GM23338 (cell line): Measurements from ENCODE around the gene SYPL2. TPM values are rescaled to one million over a fixed set of nuclear protein-coding genes. Genes with fewer than 3 reads are reported as not detected.

ENCODE experiments used
- ATAC-seq: fragments of 200-7000 bp; cut with Tn5 transposase; 3 replicates; pipeline ENCODE4 v1.9.1; 2020
- DNase-seq: peaks from one replicate; pipeline ENCODE4 v3.0.0-alpha.2; 2015; ENCODE audit warnings: low spot score
- H2AFZ ChIP-seq: fragments of 200-600 bp; sonication (generic); 2 replicates; pipeline ENCODE4 v1.8.0; 2016; ENCODE audit warnings: antibody characterized with exemption, mild to moderate bottlenecking, moderate library complexity
- H3F3A ChIP-seq: fragments of 200-600 bp; sonication (generic); replicated peaks from 2 replicates; pipeline ENCODE4 v1.8.0; 2017; ENCODE audit warnings: antibody characterized with exemption, mixed run types, low read depth
- H3K27ac ChIP-seq: fragments of 200-600 bp; sonication (generic); 2 replicates; pipeline ENCODE4 v1.6.1; 2016; ENCODE audit warnings: low read depth
- H3K27me3 ChIP-seq: fragments of 200-600 bp; sonication (generic); 2 replicates; pipeline ENCODE4 v1.8.0; 2016; ENCODE audit warnings: mild to moderate bottlenecking, mixed run types, moderate library complexity; ENCODE audit not compliant: insufficient read depth
- H3K36me3 ChIP-seq: fragments of 200-600 bp; sonication (generic); 2 replicates; pipeline ENCODE4 v1.8.0; 2016; ENCODE audit warnings: mild to moderate bottlenecking; ENCODE audit not compliant: insufficient read depth
- H3K4me1 ChIP-seq: fragments of 200-600 bp; sonication (generic); 2 replicates; pipeline ENCODE4 v1.8.0; 2016; ENCODE audit warnings: mild to moderate bottlenecking, moderate library complexity; ENCODE audit not compliant: insufficient read depth
- H3K4me2 ChIP-seq: fragments of 200-600 bp; sonication (generic); 2 replicates; pipeline ENCODE4 v1.7.1; 2017; ENCODE audit warnings: mixed run types
- H3K4me3 ChIP-seq: fragments of 200-600 bp; sonication (generic); 2 replicates; pipeline ENCODE4 v1.6.1; 2016; ENCODE audit warnings: mixed run types
- H3K79me2 ChIP-seq: fragments of 200-600 bp; sonication (generic); replicated peaks from 2 replicates; pipeline ENCODE4 v1.8.0; 2017; ENCODE audit warnings: mild to moderate bottlenecking; ENCODE audit not compliant: insufficient read depth
- H3K9me2 ChIP-seq: fragments of 200-600 bp; sonication (generic); 2 replicates; pipeline ENCODE4 v1.8.0; 2017; ENCODE audit not compliant: insufficient read depth
- H4K20me1 ChIP-seq: fragments of 200-600 bp; sonication (generic); replicated peaks from 2 replicates; pipeline ENCODE4 v1.8.0; 2017; ENCODE audit warnings: mild to moderate bottlenecking; ENCODE audit not compliant: insufficient read depth
- H3K27ac Mint-ChIP-seq: 2 replicates; pipeline ENCODE4 v1.8.0; 2020; ENCODE audit warnings: inconsistent platforms, mild to moderate bottlenecking, moderate library complexity, mixed read lengths
- H3K27me3 Mint-ChIP-seq: 3 replicates; pipeline ENCODE4 v1.8.0; 2022; ENCODE audit warnings: low read depth, mild to moderate bottlenecking, moderate library complexity, mixed read lengths, inconsistent platforms; ENCODE audit not compliant: insufficient read depth, poor library complexity
- H3K36me3 Mint-ChIP-seq: 3 replicates; pipeline ENCODE4 v1.8.0; 2021; ENCODE audit warnings: low read depth, mild to moderate bottlenecking, inconsistent platforms, moderate library complexity, mixed read lengths
- H3K4me1 Mint-ChIP-seq: 3 replicates; pipeline ENCODE4 v1.8.0; 2020; ENCODE audit warnings: mild to moderate bottlenecking, inconsistent platforms, mixed read lengths
- H3K4me3 Mint-ChIP-seq: 3 replicates; pipeline ENCODE4 v1.8.0; 2021; ENCODE audit warnings: moderate library complexity, mild to moderate bottlenecking, inconsistent platforms, mixed read lengths
- H3K9me3 Mint-ChIP-seq: 3 replicates; pipeline ENCODE4 v1.8.0; 2020; ENCODE audit warnings: moderate library complexity, mild to moderate bottlenecking, inconsistent platforms, mixed read lengths
- CREB1 ChIP-seq: fragments of 250-450 bp; sonication (Bioruptor Pico); IDR thresholded peaks from 2 replicates; pipeline ENCODE4 v1.5.0; 2020; ENCODE audit warnings: low read depth, mild to moderate bottlenecking, moderate library complexity
- EZH2phosphoT487 ChIP-seq: fragments of 200-600 bp; sonication (generic); IDR thresholded peaks from one replicate; pipeline ENCODE4 v1.8.1; 2018; ENCODE audit warnings: antibody characterized with exemption; ENCODE audit not compliant: unreplicated experiment
- JUNB ChIP-seq: IDR thresholded peaks from one replicate; pipeline ENCODE4 v1.6.1; 2016; ENCODE audit warnings: antibody characterized with exemption; ENCODE audit not compliant: unreplicated experiment
- NANOG ChIP-seq: IDR thresholded peaks from 2 replicates; pipeline ENCODE4 v1.6.1; 2016; ENCODE audit warnings: antibody characterized with exemption, borderline replicate concordance
- POLR2AphosphoS5 ChIP-seq: IDR thresholded peaks from 2 replicates; pipeline ENCODE4 v1.6.1; 2016; ENCODE audit warnings: antibody characterized with exemption, low read depth
- ZNF331 ChIP-seq: fragments of 250-450 bp; sonication (Bioruptor Pico); IDR thresholded peaks from 2 replicates; pipeline ENCODE4 v1.5.0; 2020; ENCODE audit warnings: low read depth, mild to moderate bottlenecking, moderate library complexity
- polyA plus RNA-seq: library from polyadenylated mRNA; unstranded; fragments of >200 nt; fragmentation: Nextera tagmentation; extraction: Ambion mirVana; gene quantifications from 2 replicates; pipeline ENCODE4 v1.2.1, GENCODE V29; 2016
- total RNA-seq: library from RNA; depleted of rRNA; stranded (reverse); fragments of >200 nt; shearing (Covaris generic); gene quantifications from 2 replicates; pipeline ENCODE4 v1.2.3, GENCODE V29; 2014
- TF ChIP-seq, protein P1 (sequence below): IDR thresholded peaks from 2 replicates; pipeline ENCODE4 v1.6.1; 2016; ENCODE audit warnings: antibody characterized with exemption
- TF ChIP-seq, protein P2 (sequence below): fragments of 250-450 bp; sonication (Bioruptor Pico); IDR thresholded peaks from 2 replicates; pipeline ENCODE4 v1.5.0; 2020; ENCODE audit warnings: mild to moderate bottlenecking, moderate library complexity
- TF ChIP-seq, protein P3 (sequence below): IDR thresholded peaks from one replicate; pipeline ENCODE4 v1.6.1; 2018; ENCODE audit warnings: antibody characterized with exemption; ENCODE audit not compliant: unreplicated experiment

Gene SYPL2
- total and polyA plus RNA-seq, 2 experiments from 2014 or later, result 0.40 to 0.49 TPM

- Mint-ChIP-seq H3K36me3 (peaks cover 19% of the 10 kb centered on the region; the same call in 2 of the 3 replicates), H3K4me3 (peak within 1 kb of the TSS; percentile 85), H3K27me3 (peaks cover 13% of the 10 kb centered on the region), H3K4me1 (peaks cover 24% of the 10 kb centered on the region), H3K27ac (peak within 1 kb of the TSS; percentile 92), H3K9me3 (no peaks in the 10 kb centered on the region; the same call in 2 of the 3 replicates)
- H3K9me2 ChIP-seq, result no peaks in the 10 kb centered on the region
- H3K36me3 ChIP-seq, result no peaks in the 10 kb centered on the region
- H3K4me2 ChIP-seq, result peak within 1 kb of the TSS; percentile 100
- H3K79me2 ChIP-seq, result no peaks in the 10 kb centered on the region
- H3F3A ChIP-seq, result peaks cover 8% of the 10 kb centered on the region; the same call in 1 of the 2 replicates
- peaks cover 10% of the 10 kb centered on the region; the same call in 1 of the 2 replicates for H3K27me3 ChIP-seq
- H2AFZ ChIP-seq, result peak within 1 kb of the TSS; percentile 99
- peak within 1 kb of the TSS; percentile 96 for H3K4me3 ChIP-seq
- ATAC-seq (peak; percentile 72), DNase-seq (peak; percentile 96)
- H4K20me1 ChIP-seq, result no peaks in the 10 kb centered on the region
- H3K27ac ChIP-seq, result peak within 1 kb of the TSS; percentile 85
- H3K4me1 ChIP-seq, result peaks cover 15% of the 10 kb centered on the region
- no peak for TF ChIP-seq EZH2phosphoT487
- TF ChIP-seq, protein P1, sequence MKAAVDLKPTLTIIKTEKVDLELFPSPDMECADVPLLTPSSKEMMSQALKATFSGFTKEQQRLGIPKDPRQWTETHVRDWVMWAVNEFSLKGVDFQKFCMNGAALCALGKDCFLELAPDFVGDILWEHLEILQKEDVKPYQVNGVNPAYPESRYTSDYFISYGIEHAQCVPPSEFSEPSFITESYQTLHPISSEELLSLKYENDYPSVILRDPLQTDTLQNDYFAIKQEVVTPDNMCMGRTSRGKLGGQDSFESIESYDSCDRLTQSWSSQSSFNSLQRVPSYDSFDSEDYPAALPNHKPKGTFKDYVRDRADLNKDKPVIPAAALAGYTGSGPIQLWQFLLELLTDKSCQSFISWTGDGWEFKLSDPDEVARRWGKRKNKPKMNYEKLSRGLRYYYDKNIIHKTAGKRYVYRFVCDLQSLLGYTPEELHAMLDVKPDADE, result no peak; the same call in none of the 2 replicates
- peak; percentile 74 for TF ChIP-seq CREB1 (CRISPR knock-in tag)
- peak; percentile 39 for TF ChIP-seq POLR2AphosphoS5
These were observed 17.5 kb downstream of the SYPL2 start, which contains the start of gene ATXN7L2 for GRCh38 chr1:109483672-109484518. ATXN7L2 (plus strand) TSS chr1:109483905; CDS start chr1:109483954, 49 bp downstream.

GRCh38 chr1:109484519-109484975 is 18.2 kb downstream of the SYPL2 start:
- H3K27me3 Mint-ChIP-seq, result peaks cover 11% of the 10 kb centered on the region
- peak overlapping the region; percentile 100 for H3K4me2 ChIP-seq
- peak; percentile 15 for ATAC-seq
- H3K27ac ChIP-seq, result peak overlapping the region; percentile 85
- no peaks in the 10 kb centered on the region for H4K20me1 ChIP-seq
- H3K27me3 ChIP-seq, result peaks cover 10% of the 10 kb centered on the region; the same call in 1 of the 2 replicates
- H2AFZ ChIP-seq, result peak overlapping the region; percentile 91
- peaks cover 19% of the 10 kb centered on the region for H3K4me1 Mint-ChIP-seq
- H3K79me2 ChIP-seq, result no peaks in the 10 kb centered on the region
- peak overlapping the region; percentile 94 for H3K4me3 ChIP-seq
- DNase-seq, result peak; percentile 74
- H3K4me3 Mint-ChIP-seq, result peak overlapping the region; percentile 85
- no peaks in the 10 kb centered on the region; the same call in 2 of the 3 replicates for H3K9me3 Mint-ChIP-seq
- H3F3A ChIP-seq, result peaks cover 8% of the 10 kb centered on the region; the same call in 1 of the 2 replicates
- no peaks in the 10 kb centered on the region for H3K36me3 ChIP-seq
- H3K4me1 ChIP-seq, result peaks cover 15% of the 10 kb centered on the region
- H3K27ac Mint-ChIP-seq, result no peak overlapping the region
- H3K36me3 Mint-ChIP-seq, result peaks cover 19% of the 10 kb centered on the region; the same call in 2 of the 3 replicates
- H3K9me2 ChIP-seq, result no peaks in the 10 kb centered on the region
- TF ChIP-seq JUNB (no peak), ZNF331 (CRISPR knock-in tag) (no peak), NANOG (no peak), CREB1 (CRISPR knock-in tag) (no peak)
- TF ChIP-seq, protein P2, sequence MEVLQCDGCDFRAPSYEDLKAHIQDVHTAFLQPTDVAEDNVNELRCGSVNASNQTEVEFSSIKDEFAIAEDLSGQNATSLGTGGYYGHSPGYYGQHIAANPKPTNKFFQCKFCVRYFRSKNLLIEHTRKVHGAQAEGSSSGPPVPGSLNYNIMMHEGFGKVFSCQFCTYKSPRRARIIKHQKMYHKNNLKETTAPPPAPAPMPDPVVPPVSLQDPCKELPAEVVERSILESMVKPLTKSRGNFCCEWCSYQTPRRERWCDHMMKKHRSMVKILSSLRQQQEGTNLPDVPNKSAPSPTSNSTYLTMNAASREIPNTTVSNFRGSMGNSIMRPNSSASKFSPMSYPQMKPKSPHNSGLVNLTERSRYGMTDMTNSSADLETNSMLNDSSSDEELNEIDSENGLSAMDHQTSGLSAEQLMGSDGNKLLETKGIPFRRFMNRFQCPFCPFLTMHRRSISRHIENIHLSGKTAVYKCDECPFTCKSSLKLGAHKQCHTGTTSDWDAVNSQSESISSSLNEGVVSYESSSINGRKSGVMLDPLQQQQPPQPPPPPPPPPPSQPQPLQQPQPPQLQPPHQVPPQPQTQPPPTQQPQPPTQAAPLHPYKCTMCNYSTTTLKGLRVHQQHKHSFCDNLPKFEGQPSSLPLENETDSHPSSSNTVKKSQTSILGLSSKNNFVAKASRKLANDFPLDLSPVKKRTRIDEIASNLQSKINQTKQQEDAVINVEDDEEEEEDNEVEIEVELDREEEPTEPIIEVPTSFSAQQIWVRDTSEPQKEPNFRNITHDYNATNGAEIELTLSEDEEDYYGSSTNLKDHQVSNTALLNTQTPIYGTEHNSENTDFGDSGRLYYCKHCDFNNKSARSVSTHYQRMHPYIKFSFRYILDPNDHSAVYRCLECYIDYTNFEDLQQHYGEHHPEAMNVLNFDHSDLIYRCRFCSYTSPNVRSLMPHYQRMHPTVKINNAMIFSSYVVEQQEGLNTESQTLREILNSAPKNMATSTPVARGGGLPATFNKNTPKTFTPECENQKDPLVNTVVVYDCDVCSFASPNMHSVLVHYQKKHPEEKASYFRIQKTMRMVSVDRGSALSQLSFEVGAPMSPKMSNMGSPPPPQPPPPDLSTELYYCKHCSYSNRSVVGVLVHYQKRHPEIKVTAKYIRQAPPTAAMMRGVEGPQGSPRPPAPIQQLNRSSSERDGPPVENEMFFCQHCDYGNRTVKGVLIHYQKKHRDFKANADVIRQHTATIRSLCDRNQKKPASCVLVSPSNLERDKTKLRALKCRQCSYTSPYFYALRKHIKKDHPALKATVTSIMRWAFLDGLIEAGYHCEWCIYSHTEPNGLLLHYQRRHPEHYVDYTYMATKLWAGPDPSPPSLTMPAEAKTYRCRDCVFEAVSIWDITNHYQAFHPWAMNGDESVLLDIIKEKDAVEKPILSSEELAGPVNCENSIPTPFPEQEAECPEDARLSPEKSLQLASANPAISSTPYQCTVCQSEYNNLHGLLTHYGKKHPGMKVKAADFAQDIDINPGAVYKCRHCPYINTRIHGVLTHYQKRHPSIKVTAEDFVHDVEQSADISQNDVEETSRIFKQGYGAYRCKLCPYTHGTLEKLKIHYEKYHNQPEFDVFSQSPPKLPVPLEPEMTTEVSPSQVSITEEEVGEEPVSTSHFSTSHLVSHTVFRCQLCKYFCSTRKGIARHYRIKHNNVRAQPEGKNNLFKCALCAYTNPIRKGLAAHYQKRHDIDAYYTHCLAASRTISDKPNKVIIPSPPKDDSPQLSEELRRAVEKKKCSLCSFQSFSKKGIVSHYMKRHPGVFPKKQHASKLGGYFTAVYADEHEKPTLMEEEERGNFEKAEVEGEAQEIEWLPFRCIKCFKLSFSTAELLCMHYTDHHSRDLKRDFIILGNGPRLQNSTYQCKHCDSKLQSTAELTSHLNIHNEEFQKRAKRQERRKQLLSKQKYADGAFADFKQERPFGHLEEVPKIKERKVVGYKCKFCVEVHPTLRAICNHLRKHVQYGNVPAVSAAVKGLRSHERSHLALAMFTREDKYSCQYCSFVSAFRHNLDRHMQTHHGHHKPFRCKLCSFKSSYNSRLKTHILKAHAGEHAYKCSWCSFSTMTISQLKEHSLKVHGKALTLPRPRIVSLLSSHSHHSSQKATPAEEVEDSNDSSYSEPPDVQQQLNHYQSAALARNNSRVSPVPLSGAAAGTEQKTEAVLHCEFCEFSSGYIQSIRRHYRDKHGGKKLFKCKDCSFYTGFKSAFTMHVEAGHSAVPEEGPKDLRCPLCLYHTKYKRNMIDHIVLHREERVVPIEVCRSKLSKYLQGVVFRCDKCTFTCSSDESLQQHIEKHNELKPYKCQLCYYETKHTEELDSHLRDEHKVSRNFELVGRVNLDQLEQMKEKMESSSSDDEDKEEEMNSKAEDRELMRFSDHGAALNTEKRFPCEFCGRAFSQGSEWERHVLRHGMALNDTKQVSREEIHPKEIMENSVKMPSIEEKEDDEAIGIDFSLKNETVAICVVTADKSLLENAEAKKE (CRISPR knock-in tag), result no peak
- TF ChIP-seq, protein P3, sequence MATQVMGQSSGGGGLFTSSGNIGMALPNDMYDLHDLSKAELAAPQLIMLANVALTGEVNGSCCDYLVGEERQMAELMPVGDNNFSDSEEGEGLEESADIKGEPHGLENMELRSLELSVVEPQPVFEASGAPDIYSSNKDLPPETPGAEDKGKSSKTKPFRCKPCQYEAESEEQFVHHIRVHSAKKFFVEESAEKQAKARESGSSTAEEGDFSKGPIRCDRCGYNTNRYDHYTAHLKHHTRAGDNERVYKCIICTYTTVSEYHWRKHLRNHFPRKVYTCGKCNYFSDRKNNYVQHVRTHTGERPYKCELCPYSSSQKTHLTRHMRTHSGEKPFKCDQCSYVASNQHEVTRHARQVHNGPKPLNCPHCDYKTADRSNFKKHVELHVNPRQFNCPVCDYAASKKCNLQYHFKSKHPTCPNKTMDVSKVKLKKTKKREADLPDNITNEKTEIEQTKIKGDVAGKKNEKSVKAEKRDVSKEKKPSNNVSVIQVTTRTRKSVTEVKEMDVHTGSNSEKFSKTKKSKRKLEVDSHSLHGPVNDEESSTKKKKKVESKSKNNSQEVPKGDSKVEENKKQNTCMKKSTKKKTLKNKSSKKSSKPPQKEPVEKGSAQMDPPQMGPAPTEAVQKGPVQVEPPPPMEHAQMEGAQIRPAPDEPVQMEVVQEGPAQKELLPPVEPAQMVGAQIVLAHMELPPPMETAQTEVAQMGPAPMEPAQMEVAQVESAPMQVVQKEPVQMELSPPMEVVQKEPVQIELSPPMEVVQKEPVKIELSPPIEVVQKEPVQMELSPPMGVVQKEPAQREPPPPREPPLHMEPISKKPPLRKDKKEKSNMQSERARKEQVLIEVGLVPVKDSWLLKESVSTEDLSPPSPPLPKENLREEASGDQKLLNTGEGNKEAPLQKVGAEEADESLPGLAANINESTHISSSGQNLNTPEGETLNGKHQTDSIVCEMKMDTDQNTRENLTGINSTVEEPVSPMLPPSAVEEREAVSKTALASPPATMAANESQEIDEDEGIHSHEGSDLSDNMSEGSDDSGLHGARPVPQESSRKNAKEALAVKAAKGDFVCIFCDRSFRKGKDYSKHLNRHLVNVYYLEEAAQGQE, result no peak
